ENCODE results near the gene ACCS.

ACCS gene

DNA sequence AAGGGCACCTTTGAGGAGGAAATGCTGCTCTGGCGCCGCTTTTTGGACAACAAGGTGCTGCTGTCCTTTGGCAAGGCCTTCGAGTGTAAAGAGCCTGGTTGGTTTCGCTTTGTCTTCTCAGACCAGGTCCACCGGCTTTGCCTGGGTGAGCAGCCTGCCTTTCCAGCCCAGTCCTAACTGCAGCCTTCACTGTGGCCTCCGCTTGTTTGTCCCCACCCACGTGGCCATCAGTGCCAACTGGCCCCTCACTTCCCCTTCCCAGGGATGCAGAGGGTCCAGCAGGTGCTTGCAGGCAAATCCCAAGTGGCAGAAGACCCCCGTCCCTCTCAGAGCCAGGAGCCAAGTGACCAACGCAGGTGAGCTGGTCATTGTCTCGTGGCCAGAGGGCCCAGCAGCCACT lies 17.4 kb downstream of the ACCS start:
- DNase-seq (ENCODE audit: low read depth): no peak
- no peak overlapping the region for H3K4me3 ChIP-seq (ENCODE audit: low read depth, low read length)

DNA sequence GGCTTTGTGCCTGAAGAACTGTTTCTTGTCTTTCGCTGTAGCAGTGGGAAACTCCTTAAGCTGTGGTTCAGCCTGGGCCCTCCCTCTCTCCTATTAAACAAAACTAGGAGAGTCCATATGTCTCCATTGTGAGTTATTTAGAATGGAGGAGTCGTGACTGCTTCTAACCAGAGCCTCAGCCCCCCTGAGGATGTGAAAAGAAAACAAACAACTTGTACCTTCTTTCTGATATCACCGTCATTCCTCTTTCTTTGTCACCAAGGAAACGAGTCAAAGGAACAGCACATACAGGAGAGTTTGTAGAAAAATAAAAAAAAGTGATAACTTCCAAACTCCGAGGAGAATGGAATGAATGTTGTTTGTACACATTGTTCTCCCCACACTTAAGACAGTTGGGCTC lies 17.8 kb downstream of the ACCS start:
- no peak overlapping the region for H3K4me3 ChIP-seq (ENCODE audit: low read depth, low read length)
- DNase-seq (ENCODE audit: low read depth): no peak

DNA sequence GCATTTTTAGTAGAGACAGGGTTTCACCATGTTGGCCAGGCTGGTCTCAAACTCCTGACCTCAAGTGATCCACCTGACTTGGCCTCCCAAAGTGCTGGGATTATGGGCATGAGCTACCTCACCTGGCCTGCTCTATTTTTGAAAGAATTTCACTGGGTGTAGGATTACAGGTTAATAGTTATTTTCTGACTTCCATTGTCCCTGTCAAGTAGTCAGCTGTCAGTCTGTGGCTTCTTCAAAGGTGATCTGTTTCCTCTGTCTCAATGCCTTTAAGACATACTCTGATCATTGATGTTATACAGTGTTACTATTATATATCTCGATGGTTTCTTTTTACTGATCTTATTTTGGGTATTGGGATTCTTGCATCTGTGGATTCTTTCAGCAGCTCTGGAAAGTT lies 19.3 kb downstream of the ACCS start:
- H3K4me3 ChIP-seq (ENCODE audit: low read depth, low read length): no peak overlapping the region
- DNase-seq (ENCODE audit: low read depth): no peak

DNA sequence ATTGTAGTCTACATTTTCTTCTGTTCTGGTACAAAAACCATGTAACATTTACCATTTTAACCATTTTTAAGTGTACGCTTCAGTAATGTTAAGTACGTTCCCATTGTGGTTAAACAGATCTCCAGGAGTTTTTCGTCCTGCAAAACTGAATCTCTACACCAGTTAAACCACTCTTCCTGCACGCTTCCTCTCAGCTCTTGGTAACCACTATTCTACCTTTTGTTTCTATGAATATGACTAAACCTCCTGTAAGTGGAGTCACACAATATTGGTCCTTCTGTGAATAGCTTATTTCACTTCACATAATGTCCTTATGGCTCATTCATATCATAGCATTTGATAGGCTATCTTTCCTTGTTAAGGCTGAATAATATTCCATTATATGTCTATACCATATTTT lies 22.3 kb downstream of the ACCS start:
- no peak for DNase-seq (ENCODE audit: low read depth)
- H3K4me3 ChIP-seq (ENCODE audit: low read depth, low read length): no peak overlapping the region

DNA sequence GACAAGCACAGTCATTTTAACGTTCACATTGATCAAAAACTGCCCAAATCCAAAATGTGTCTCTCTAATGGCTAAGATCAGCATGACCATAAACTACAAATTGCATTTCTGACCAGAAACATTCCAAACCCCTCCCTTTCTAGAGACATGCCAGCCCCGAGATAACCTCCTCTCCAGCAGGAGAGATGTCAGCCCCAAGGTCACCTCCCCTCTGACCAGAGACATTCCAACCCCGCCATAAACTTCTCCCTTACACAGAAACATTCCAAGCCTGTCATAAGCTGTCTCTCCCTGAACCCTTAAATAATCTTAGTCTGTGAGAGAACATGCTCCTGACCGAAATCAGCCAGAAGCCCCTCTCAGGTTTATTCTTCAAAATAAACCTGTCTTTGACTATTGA lies 22.8 kb downstream of the ACCS start:
- no peak overlapping the region for H3K4me3 ChIP-seq (ENCODE audit: low read depth, low read length)
- no peak for DNase-seq (ENCODE audit: low read depth)

DNA sequence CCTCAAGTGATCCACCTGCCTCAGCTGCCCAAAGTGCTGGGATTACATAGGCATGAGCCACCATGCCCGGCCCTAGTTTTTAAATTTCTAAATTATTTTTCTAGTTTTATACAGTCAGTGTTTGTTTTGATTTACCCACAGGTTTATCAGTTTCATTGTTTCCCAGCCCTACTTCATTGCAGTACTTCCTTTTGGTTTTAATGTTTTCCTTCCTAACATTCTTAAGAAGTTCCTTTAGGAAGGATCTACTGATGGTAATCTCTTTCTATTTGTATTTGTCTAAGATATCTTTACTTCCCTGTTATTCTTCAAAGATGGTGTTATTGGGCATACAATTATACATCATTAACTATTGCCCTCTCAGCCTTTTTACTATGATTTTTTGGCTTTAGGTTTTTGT lies 24.5 kb downstream of the ACCS start:
- DNase-seq (ENCODE audit: low read depth): no peak

DNA sequence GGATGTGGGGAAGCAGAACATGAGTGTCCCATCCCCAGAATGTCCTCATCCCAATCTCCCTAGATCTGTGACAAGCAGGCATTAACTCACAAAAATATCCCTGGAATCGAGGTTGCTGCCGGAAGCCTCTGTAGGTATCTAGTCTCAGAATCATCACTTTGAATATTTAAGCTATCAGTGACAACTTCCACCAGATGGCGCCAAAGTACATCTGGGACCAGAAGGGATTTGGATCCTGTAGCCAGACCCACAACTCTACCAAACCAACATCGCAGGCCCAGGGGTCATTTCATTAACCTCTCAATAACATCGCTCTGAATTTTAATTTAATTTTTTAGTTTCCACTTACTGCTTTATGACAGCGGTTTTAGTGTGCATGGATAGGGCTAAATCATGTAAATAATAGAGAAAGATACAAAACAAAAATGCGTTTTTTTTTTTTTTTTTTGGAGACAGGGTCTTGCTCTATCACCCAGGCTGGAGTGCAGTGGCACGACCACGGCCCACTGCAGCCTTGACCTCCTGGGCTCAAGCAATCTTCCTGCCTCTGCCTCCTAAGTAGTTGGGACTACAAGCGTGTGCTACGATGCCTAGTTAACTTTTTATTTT lies 28.3 kb downstream of the ACCS start:
- peak; percentile 38 for DNase-seq (ENCODE audit: low read depth)
- H3K4me3 ChIP-seq (ENCODE audit: low read depth, low read length): no peak overlapping the region

More for the DNA sequence above, 24.5 kb downstream of the ACCS start:
- H3K4me3 ChIP-seq (ENCODE audit: low read depth, low read length): no peak overlapping the region

DNA sequence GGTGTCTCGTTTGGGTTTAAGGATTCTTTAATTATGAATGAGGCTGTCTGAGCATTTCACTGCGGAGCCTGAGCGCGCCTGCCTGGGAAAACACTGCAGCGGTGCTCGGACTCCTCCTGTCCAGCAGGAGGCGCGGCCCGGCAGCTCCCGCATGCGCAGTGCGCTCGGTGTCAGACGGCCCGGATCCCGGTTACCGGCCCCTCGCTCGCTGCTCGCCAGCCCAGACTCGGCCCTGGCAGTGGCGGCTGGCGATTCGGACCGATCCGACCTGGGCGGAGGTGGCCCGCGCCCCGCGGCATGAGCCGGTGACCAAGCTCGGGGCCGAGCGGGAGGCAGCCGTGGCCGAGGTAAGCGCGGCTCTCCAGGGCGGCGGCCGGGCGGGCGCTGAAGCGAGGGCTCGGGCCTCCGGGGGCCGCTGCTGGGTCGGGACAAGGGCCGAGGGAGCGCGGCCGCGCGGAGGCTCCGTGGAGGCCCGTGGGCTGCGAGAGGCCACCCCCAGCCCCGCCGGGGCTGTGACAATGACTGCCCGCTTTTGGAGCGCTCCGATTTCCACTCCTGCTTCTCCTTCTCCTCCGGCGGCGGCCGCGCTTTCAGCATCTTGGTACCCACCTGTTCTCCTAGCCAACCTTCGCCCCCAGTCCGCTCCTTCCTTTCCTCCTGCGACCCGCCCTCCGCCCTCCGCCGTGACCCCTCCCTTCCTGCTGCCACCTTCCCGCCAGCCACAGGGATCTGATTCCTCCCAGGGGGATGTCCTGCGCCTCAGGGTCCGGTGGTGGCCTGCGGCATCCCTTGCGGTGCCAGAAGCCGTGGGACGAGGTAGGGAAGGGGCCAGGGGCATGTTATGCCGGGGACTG lies 29.7 kb downstream of the ACCS start, which contains the start of gene EXT2:
TSS of gene EXT2 (plus strand) at position 173 of the 854 bp plus-strand sequence. CDS start 12,035 bp downstream, outside the sequence.
- peak within 1 kb of the TSS; percentile 79 for H3K4me3 ChIP-seq (ENCODE audit: low read depth, low read length)
- DNase-seq (ENCODE audit: low read depth): peak; percentile 39

DNA sequence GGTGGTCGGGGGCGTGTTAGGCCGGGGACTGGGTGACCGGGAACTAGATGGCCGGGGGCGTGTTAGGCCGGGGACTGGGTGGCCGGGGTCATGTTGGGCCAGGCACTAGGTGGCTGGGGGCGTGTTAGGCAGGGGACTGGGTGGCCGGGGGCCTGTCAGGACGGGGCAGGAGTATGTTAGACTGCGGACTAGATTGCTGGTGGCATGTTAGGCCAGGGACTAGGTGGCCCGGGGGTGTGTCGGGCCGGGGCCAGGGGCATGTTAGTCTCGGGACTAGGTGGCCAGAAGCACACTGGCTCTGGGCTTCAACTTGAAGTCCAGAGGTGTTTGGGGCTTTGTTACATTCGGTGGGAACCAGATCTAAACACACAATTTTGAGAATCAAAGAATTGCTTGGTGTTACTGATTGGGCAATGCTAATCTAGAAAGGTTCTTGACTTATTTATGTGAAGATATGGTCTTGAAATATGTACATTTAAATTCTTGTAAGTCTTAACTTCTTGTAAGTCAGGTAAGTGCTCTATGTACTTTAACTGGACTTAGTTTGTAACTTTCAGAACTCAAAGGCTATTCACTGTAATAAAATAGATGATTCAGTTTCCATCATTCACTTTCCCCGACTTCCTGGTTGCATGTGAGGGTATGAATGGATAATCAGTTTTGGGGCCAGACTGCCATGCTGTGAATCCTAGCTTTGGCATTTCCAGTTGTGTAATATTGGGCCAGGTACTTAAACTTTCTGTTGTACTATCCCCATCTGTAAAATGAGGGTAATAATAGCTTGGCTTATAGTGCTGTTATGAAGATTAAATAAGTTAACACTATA lies 30.5 kb downstream of the ACCS start:
- peak overlapping the region; percentile 79 for H3K4me3 ChIP-seq (ENCODE audit: low read depth, low read length)
- no peak for DNase-seq (ENCODE audit: low read depth)

DNA sequence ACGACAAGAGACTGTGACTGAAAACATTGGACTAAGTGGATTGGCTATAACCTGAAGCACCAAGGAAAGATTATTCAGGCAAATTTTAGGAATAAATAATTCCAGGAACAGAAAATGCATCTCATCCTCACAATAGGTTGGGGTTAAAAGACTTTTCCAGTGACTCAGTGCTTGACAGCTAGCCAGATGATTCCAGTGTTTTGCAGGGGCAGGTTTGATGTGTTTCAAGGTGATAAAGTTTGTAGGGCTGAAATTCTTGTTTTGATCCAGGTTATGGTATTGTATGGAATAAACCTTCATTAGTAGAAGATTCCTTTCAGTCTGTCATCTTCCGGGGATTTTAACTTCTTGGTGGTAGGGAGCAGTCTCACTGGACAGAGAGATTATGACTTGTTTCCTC lies 31.8 kb downstream of the ACCS start:
- H3K4me3 ChIP-seq (ENCODE audit: low read depth, low read length): no peak overlapping the region
- DNase-seq (ENCODE audit: low read depth): no peak

DNA sequence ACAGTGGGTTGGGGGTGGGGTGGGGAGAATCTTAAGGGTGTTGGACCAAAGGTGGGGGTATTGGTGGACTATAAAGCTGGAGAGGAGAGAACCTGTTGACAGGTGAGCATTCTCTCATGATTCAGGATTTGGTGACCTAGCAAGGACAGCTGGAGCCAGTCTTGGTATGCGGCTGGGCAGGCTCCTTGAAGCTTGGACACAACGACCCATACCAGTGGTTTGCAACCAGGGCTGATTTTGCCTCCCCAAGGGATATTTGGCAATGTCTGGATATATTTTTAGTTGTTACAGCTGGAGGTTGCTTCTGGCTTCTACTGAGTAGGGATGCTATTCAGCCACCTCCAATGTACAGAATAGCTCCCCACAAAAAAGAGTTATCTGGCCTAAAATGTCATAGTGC lies 35.0 kb downstream of the ACCS start:
- no peak for DNase-seq (ENCODE audit: low read depth)
- H3K4me3 ChIP-seq (ENCODE audit: low read depth, low read length): no peak overlapping the region

DNA sequence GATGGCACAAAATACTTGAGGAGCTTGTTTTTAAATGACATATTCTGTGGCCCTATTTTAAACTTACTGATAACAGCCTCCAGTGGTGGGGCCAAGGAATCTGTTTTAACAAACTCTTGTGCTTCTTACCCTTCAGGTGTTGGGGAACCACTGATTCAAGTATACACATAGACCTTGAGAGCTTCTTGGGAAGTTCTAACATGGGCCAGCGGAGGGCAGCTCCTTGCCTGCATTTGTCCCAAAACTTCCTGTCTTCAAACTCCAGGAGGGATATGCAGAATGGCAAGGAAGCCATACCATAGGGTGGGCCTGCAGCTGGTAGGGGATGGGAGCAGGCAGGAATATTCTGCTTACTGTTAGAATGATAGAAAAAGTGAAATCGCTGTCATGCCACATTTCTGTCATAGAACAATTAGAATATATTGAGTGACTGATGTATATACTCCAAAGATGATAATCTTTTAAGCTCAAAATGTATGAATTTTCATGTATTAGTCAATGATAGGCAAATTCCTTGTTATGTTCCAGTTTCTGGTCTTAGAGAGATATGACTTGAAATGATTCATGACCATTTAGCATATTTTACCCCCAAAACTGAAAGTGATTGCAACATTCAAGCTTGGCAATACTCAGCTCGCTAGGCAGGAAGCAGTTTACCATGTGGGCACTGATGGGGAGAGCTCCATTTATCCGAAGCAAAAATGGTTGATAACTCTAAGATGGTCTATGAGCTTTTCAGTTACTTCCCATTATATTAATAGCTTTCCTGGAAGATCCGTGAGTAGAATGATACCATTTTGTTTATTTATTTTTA lies 38.6 kb downstream of the ACCS start:
- no peak for DNase-seq (ENCODE audit: low read depth)
- H3K4me3 ChIP-seq (ENCODE audit: low read depth, low read length): no peak overlapping the region

DNA sequence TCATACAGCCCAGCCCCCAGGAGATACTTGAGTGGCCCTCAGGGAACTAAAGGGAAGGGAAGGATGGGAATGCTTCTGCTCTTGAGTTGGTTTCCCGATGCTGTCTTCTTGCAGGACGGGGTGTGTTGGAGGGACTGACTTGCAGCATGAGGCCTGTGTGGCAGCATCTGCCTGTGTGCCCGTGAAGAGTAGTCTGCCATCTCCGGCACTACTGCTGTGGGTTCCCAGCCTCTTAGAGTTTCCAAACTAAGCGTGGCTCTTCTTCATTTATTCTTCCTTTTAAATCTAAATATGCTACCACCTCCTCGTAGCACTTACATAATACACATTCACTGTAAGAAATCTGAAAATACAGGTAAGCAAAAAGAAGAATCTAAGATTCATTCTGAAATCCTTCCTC lies 42.2 kb downstream of the ACCS start:
- DNase-seq (ENCODE audit: low read depth): no peak
- H3K4me3 ChIP-seq (ENCODE audit: low read depth, low read length): no peak overlapping the region

DNA sequence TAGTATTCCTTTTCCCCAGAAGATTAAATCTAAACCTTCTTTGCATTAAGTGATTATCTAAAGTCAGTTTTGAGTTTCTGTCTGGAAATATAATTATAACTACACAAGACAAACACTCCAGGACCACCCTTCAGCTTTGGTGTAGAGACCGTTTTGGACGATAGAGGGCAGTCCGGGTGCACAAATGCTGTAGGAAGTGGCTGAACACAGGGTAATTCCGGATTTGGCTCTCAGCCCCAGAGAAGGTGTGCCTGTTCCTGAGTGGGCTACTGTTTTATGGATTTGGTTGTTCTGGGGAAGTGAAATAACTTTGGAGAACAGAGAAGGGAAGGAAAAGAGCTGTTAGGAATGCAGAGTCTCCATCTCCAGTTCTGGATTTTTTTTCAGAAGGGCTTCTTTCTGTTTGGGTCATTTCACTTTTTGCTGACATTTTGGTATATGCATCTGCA lies 44.2 kb downstream of the ACCS start:
- DNase-seq (ENCODE audit: low read depth): peak; percentile 9

DNA sequence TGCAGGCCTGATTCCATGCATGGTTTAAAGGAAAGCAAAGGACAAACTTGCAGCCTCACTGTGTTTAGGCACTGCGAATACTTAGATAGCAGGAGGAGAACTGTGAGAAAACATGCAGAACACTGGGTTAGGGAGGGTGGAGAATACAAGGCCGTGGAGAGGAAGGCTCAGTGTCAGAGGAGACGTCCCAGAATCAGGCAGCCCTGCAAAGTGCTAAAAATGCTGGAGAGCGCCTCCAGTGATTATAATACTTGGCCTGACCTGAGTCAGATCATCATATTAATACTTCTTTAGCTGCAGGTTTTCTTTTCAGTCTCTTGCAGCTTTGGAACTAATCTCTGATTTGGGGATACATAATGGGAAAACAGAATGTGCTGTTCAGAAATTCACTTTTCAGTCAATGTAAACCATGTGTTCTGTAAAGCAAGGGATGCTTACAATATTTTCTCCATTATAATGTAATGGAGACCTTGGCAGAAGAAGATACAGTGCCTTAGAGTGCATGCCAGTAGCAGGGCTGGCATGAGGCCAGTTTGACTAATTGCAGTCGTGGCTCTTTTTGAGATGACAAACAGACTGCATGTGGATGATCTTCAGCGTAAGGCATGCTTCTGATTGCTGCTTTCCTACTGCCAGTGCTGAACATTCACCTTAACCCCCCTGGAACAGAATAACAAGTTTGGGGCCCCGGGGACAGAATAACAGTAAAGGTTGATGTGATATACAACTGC lies 46.2 kb downstream of the ACCS start:
- peak; percentile 42 for DNase-seq (ENCODE audit: low read depth)
- H3K4me3 ChIP-seq (ENCODE audit: low read depth, low read length): no peak overlapping the region

More for the DNA sequence above, 44.2 kb downstream of the ACCS start:
- H3K4me3 ChIP-seq (ENCODE audit: low read depth, low read length): no peak overlapping the region

DNA sequence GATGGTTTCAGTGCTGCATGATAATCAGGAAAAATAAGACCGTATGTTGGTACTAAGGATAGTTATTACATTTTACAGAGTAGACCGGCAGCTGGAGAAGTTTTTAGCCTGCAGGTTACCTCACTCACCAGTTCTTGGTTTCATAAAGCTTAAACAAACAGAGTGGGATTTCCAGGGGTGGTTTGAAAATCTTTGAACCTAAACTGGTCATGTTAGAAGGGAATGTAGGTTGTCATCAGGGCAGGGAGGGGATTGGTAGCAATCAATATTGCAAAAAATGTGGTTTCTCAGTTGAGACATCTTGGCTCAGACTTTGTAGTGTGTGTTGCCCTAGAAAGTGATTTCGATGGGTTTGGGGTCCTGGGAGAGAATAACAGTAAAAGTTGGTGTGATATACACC lies 46.9 kb downstream of the ACCS start:
- no peak overlapping the region for H3K4me3 ChIP-seq (ENCODE audit: low read depth, low read length)
- DNase-seq (ENCODE audit: low read depth): no peak

DNA sequence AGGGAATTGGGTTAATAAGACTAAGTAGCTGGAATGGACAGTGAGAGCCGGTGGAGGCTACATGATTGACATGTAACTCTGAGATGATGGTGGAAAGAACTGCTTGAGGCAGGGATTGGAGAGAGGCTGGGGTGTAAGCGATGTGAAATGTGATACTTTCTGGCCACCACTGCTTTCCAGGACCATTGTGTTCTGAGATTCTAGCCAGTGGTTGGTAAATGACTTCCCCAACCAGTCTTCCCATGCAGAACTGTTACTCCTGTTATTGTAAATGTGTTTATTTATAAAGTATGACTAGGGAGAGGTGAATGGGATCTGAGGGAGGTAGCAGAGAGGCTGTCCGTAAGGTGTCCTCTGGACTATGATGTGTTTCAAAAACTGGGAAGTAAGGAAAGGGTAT lies 47.5 kb downstream of the ACCS start:
- H3K4me3 ChIP-seq (ENCODE audit: low read depth, low read length): no peak overlapping the region
- no peak for DNase-seq (ENCODE audit: low read depth)

DNA sequence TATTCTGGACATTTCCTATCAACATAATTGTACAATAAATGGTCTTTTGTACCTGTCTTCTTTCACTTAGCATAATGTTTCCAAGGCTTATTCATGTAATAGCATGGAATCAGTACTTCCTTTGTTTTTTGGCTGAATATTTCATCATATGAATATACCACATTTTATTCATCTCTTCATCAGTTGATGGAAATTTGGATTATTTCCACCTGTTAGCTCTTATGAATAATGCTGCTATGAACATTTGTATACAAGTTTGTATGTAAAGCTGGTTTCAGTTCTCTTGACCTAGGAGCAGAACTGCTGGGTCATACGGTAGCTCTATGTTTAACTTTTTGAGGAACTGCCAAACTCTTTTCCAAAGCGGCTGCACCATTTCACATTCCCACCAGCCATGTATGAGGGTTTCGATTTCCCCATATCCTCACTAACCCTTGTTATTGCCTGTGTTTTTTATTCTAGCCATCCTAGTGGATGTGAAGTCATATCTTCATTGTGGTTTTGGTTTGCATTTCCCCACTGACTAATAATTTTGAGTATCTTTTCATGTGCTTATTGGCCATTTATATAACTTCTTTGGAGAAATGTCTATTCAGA lies 50.3 kb downstream of the ACCS start:
- no peak for DNase-seq (ENCODE audit: low read depth)
- no peak overlapping the region for H3K4me3 ChIP-seq (ENCODE audit: low read depth, low read length)
